ENCODE data around the gene VGF. TPM values are rescaled to one million over a fixed set of nuclear protein-coding genes. Genes with fewer than 3 reads are reported as not detected.

The VGF gene
- total RNA-seq: 8.7 and 9.1 TPM in 2 replicates
- long read RNA-seq: 0 reads

DNA sequence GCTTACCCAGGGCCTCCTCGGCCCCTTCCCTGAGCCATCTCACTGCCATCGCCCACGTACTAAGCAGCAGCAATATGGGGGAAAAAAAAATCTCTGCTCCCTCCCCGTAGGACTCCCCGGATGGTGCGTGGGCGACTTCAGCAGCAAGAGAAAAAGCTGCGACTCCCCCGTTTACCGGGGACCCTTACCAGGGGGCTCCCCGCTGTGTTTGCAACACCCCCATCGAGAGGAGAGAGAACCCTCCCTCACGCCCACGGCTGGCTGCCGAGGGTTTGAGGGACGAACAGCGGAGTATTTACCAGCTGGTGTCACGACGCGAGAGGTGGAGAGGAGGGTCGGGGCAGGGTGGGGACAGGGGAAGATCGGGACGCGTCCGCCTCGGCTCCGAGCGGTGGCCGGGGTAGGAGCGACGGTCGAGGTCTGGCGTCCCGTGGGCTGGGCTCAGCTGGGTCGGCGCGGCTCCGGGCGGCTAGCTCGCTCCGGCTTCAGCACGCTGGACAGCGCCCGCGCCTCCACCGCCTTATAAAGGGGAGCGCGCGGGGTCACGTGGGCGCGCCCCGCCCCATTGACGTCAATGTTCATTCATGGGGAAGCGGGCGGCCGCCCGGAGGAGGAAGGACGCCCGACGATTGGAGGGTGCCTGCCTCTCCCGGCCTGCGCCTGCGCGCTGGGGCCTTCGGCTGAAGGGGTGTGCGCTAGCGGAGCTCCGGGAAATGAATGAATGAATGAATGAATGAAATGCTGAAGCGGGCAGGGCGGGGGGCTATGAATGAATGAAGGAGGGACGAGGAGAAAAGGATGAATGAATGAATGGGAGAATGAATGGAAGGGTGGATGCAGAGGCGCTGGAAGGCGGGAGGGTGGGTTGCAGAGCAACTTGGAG, at the start of gene VGF:
Gene VGF (minus strand): TSS at position 495 of the 883 bp plus-strand sequence. CDS start 726 bp downstream, outside the sequence.
- Mint-ChIP-seq H3K4me1 (peaks cover 58% of the 10 kb centered on the region), H3K36me3 (ENCODE audit: low read depth) (no peaks in the 10 kb centered on the region), H3K4me3 (peak within 1 kb of the TSS; percentile 87), H3K27me3 (ENCODE audit: low read depth) (peaks cover 74% of the 10 kb centered on the region), H3K27ac (ENCODE audit: unreplicated experiment) (no peak within 1 kb of the TSS), H3K9me3 (no peaks in the 10 kb centered on the region)
- peak; percentile 93 for DNase-seq (ENCODE audit: low read depth, low spot score)
- TF ChIP-seq, protein P1, sequence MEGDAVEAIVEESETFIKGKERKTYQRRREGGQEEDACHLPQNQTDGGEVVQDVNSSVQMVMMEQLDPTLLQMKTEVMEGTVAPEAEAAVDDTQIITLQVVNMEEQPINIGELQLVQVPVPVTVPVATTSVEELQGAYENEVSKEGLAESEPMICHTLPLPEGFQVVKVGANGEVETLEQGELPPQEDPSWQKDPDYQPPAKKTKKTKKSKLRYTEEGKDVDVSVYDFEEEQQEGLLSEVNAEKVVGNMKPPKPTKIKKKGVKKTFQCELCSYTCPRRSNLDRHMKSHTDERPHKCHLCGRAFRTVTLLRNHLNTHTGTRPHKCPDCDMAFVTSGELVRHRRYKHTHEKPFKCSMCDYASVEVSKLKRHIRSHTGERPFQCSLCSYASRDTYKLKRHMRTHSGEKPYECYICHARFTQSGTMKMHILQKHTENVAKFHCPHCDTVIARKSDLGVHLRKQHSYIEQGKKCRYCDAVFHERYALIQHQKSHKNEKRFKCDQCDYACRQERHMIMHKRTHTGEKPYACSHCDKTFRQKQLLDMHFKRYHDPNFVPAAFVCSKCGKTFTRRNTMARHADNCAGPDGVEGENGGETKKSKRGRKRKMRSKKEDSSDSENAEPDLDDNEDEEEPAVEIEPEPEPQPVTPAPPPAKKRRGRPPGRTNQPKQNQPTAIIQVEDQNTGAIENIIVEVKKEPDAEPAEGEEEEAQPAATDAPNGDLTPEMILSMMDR (conservative IDR thresholded peaks at IDR 0.05): no peak

DNA sequence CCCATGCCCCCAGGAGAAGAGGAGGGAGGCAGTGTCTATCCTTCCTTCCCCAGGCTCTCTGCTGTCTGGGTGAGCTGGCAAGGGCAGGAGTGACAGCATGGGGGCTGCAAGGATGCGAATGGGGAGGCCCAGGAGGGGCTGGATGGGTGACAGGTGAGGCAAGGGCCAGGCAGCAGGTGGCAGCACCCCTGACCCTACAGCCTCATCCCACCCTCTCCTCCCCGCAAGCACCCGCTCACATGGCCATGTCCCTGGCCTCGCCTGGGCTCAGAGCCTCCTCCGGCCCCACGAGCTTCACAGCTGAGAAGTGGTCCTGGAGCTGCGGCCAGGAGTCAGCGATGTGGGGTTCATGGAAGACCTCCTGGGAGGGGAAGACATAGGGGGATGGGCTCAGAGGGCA, 46.6 kb upstream of the VGF start:
- no peaks in the 10 kb centered on the region for H3K36me3 Mint-ChIP-seq (ENCODE audit: low read depth)
- TF ChIP-seq, protein P1 (conservative IDR thresholded peaks at IDR 0.05): no peak
- H3K27me3 Mint-ChIP-seq (ENCODE audit: low read depth): no peaks in the 10 kb centered on the region
- H3K4me1 Mint-ChIP-seq: peaks cover 10% of the 10 kb centered on the region
- H3K9me3 Mint-ChIP-seq: no peaks in the 10 kb centered on the region
- DNase-seq (ENCODE audit: low read depth, low spot score): no peak
- no peak overlapping the region for H3K4me3 Mint-ChIP-seq
- H3K27ac Mint-ChIP-seq (ENCODE audit: unreplicated experiment): no peak overlapping the region

DNA sequence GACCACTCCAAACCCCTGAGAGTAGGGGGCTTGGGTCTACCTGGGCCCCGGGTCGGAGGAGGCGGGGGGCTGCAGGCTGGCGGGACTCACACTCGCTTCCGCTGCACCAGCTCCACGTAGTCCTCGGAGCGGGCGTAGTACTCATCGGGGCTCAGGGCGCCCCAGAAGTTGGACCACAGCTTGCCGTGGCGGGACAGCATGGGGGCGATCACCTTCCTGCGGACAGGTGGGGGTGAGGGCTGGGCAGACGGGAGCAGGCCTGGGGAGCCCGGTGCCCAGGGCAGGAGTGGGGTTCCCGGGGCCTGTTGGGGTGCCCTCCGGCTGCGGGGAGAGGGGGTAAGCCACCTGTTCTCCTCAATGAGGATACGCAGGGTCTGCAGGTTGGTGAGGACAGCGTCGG, 46.1 kb upstream of the VGF start:
- no peak for DNase-seq (ENCODE audit: low read depth, low spot score)
- Mint-ChIP-seq H3K9me3 (no peaks in the 10 kb centered on the region), H3K4me3 (no peak overlapping the region), H3K4me1 (peaks cover 6% of the 10 kb centered on the region), H3K27ac (ENCODE audit: unreplicated experiment) (no peak overlapping the region), H3K27me3 (ENCODE audit: low read depth) (no peaks in the 10 kb centered on the region), H3K36me3 (ENCODE audit: low read depth) (no peaks in the 10 kb centered on the region)
- TF ChIP-seq, protein P1 (conservative IDR thresholded peaks at IDR 0.05): no peak

DNA sequence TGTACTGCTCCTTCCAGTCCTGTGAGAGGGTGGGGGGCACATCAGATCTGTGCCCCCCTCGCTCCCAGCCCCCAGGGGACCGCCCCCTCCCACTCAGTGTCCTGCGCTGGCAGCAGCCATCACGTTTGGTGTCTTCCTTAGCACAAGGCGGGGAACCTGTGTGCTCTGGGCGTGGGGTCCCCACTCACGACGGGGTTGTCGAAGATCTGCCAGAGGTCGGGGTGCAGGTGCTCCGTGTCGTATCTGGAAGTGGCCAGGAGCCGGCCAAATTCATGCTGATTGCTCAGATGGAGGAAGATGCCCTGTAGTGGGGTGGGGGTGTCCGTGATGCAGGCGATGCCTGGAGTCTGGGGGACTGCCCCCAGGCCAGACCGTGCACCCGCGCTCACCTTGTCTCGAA, 44.8 kb upstream of the VGF start:
- TF ChIP-seq, protein P1 (conservative IDR thresholded peaks at IDR 0.05): no peak
- H3K4me1 Mint-ChIP-seq: no peaks in the 10 kb centered on the region
- H3K9me3 Mint-ChIP-seq: no peaks in the 10 kb centered on the region
- no peak overlapping the region for H3K27ac Mint-ChIP-seq (ENCODE audit: unreplicated experiment)
- H3K4me3 Mint-ChIP-seq: no peak overlapping the region
- peaks cover 2% of the 10 kb centered on the region for H3K27me3 Mint-ChIP-seq (ENCODE audit: low read depth)
- no peak for DNase-seq (ENCODE audit: low read depth, low spot score)
- no peaks in the 10 kb centered on the region for H3K36me3 Mint-ChIP-seq (ENCODE audit: low read depth)

DNA sequence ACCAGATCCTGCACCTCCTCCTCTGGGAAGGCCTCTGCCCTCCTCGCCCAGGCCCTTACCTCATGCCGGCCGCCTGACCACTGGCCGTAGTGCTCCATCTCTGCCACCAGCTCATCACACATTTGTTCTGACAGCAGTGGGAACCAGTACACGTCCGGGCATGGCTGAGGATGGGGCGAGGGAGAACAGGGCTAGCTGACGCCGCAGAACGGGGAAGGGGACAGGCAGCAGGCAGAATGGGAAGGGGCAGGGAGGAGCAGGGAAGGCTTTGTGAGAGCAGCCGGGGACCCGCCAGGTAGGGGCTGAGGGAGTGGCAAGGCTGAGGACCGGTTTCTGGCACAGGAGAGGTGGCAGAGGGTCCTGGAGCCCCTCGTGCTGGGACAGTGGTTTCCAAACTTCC, 43.4 kb upstream of the VGF start:
- no peaks in the 10 kb centered on the region for H3K36me3 Mint-ChIP-seq (ENCODE audit: low read depth)
- peak overlapping the region; percentile 50 for H3K27ac Mint-ChIP-seq (ENCODE audit: unreplicated experiment)
- no peak overlapping the region for H3K4me3 Mint-ChIP-seq
- DNase-seq (ENCODE audit: low read depth, low spot score): no peak
- no peaks in the 10 kb centered on the region for H3K4me1 Mint-ChIP-seq
- TF ChIP-seq, protein P1 (conservative IDR thresholded peaks at IDR 0.05): no peak
- H3K27me3 Mint-ChIP-seq (ENCODE audit: low read depth): peaks cover 10% of the 10 kb centered on the region
- H3K9me3 Mint-ChIP-seq: no peaks in the 10 kb centered on the region

Data from neural crest cell (in vitro differentiated cells).